HepG2 (cell line): ENCODE data around the gene TOX2. TPM values are rescaled to one million over a fixed set of nuclear protein-coding genes. Genes with fewer than 3 reads are reported as not detected.

ENCODE experiments used
- ATAC-seq: fragments of 200-7000 bp; cut with Tn5 transposase; 3 replicates; pipeline ENCODE4 v1.9.1; 2020; ENCODE audit warnings: mild to moderate bottlenecking, moderate library complexity
- BruUV-seq: library from RNA; stranded (reverse); fragments of 400-500 nt; replicated peaks from 2 replicates; lab custom pipeline; 2021; lab: Mats Ljungman, UMichigan
- CTCF ChIA-PET: fragments of 300-600 bp; formaldehyde crosslinking; extraction: SDS; loops from one replicate; lab custom pipeline; 2021; ENCODE audit warnings: low total read pairs, inconsistent platforms, low intra/inter-chr PET ratio; lab: Yijun Ruan, JAX
- POLR2A ChIA-PET: fragments of 350-600 bp; sonication (Branson Sonifier 250); formaldehyde crosslinking; loops from one replicate; lab custom pipeline; 2020; ENCODE audit warnings: antibody characterized with exemption, inconsistent platforms; lab: Yijun Ruan, JAX
- DNase-seq: peaks from one replicate; pipeline ENCODE4 v3.0.0-alpha.2; 2015; ENCODE audit warnings: low spot score
- FAIRE-seq: peaks from 3 replicates; lab custom pipeline; 2011; peaks lifted over from hg19 to GRCh38; lab: Jason Lieb, UNC
- H2AFZ ChIP-seq: one replicate; pipeline ENCODE4 v1.6.1; 2011; ENCODE audit warnings: low read length, inconsistent platforms
- H3K27ac ChIP-seq: fragments of 300-600 bp; 3 replicates; pipeline ENCODE4 v1.8.0; 2011; ENCODE audit warnings: mixed run types, mild to moderate bottlenecking, mixed read lengths, low read length, inconsistent platforms; ENCODE audit not compliant: insufficient read depth; ENCODE audit errors: extremely low read length
- H3K27me3 ChIP-seq, 2 experiments: fragments of 200-600 bp in 1 of 2; 2 replicates in 1 of 2; 3 replicates in 1 of 2; pipeline versions ENCODE4 v1.6.0 to v1.8.0; 2011; ENCODE audit warnings: low read length in 2 of 2, mild to moderate bottlenecking in 2 of 2, moderate library complexity in 2 of 2, inconsistent platforms in 1 of 2; ENCODE audit not compliant: insufficient read depth in 2 of 2, control insufficient read depth in 1 of 2
- H3K36me3 ChIP-seq, 2 experiments: fragments of 200-600 bp in 1 of 2; replicated peaks in 1 of 2; 2 replicates in 1 of 2; 3 replicates in 1 of 2; pipeline versions ENCODE4 v1.5.1 to v1.8.0; 2011; ENCODE audit warnings: low read length in 2 of 2, inconsistent platforms in 1 of 2; ENCODE audit not compliant: insufficient read depth in 2 of 2, control insufficient read depth in 1 of 2
- H3K4me1 ChIP-seq: 2 replicates; pipeline ENCODE4 v1.5.1; 2012; ENCODE audit warnings: low read length, inconsistent platforms; ENCODE audit not compliant: insufficient read depth
- H3K4me2 ChIP-seq: 2 replicates; pipeline ENCODE4 v1.6.0; 2011; ENCODE audit warnings: low read depth, low read length, inconsistent platforms
- H3K4me3 ChIP-seq, 3 experiments: fragments of 200-600 bp in 1 of 3; sonication (generic), shearing (Covaris generic) in 1 of 3; replicated peaks in 1 of 3; 2 replicates each; pipeline ENCODE4 v1.5.1; 2011 to 2016; ENCODE audit warnings: low read length in 3 of 3, inconsistent platforms in 2 of 3, low read depth in 2 of 3, mild to moderate bottlenecking in 2 of 3, control low read depth in 1 of 3, mixed read lengths in 1 of 3; ENCODE audit not compliant: insufficient read depth in 1 of 3
- H3K79me2 ChIP-seq: one replicate; pipeline ENCODE4 v1.6.1; 2011; ENCODE audit warnings: low read length, inconsistent platforms; ENCODE audit not compliant: insufficient read depth
- H3K9ac ChIP-seq: 2 replicates; pipeline ENCODE4 v1.6.0; 2011; ENCODE audit warnings: mild to moderate bottlenecking, low read depth, low read length, inconsistent platforms; ENCODE audit not compliant: insufficient read depth
- H3K9me3 ChIP-seq: 2 replicates; pipeline ENCODE4 v1.5.1; 2012; ENCODE audit warnings: mild to moderate bottlenecking, low read length
- H4K20me1 ChIP-seq: 2 replicates; pipeline ENCODE4 v1.6.0; 2011; ENCODE audit warnings: inconsistent platforms, mild to moderate bottlenecking, low read length, moderate library complexity; ENCODE audit not compliant: insufficient read depth
- ARHGAP35 ChIP-seq: sonication (generic); formaldehyde crosslinking; IDR thresholded peaks from 2 replicates; pipeline ENCODE4 v1.9.0; 2022; ENCODE audit warnings: mild to moderate bottlenecking, inconsistent platforms, moderate library complexity, missing genetic modification reagents, borderline replicate concordance
- CEBPB ChIP-seq: IDR thresholded peaks from 2 replicates; pipeline ENCODE4 v1.6.1; 2011; ENCODE audit warnings: low read depth, low read length, improper control_type of control experiment, borderline replicate concordance
- ETV5 ChIP-seq: IDR thresholded peaks from 2 replicates; pipeline ENCODE4 v1.6.1; 2018; ENCODE audit warnings: missing biosample characterization, missing genetic modification reagents, inconsistent platforms, borderline replicate concordance
- NFYB ChIP-seq: sonication (generic); formaldehyde crosslinking; IDR thresholded peaks from 2 replicates; pipeline ENCODE4 v1.4.0; 2020; ENCODE audit warnings: missing genetic modification reagents
- NFYC ChIP-seq: IDR thresholded peaks from 2 replicates; pipeline ENCODE4 v1.6.1; 2016; ENCODE audit warnings: missing genetic modification reagents, missing compliant biosample characterization
- PPARG ChIP-seq: conservative IDR thresholded peaks from 2 replicates; pipeline ENCODE4 v1.6.1; 2016; ENCODE audit warnings: missing biosample characterization, missing genetic modification reagents
- ZNF652 ChIP-seq: IDR thresholded peaks from 2 replicates; pipeline ENCODE4 v1.6.1; 2016; ENCODE audit warnings: low read depth, borderline replicate concordance
- ZSCAN29 ChIP-seq: sonication (generic); formaldehyde crosslinking; conservative IDR thresholded peaks from 2 replicates; pipeline ENCODE4 v1.4.0; 2020; ENCODE audit warnings: mild to moderate bottlenecking, missing genetic modification reagents
- WGBS: methylation state at CpG from one replicate; pipeline ENCODE4 v1.1.6; 2017; ENCODE audit warnings: low lambda C conversion rate; 5-methylcytosine and 5-hydroxymethylcytosine counted together
- in situ Hi-C: cut with HindIII; loops from 2 replicates; pipeline ENCODE4 v1.10.0; 2017; ENCODE audit warnings: low pct_unique_long_range_greater_than_20kb; ENCODE audit not compliant: extremely low pct_ligation_motif_present
- intact Hi-C: fragments of 100-400 bp; cut with micrococcal nuclease; formaldehyde crosslinking; loops from one replicate; pipeline ENCODE4 v1.10.0; 2022; ENCODE audit not compliant: unreplicated experiment
- polyA plus RNA-seq, 8 experiments: library from polyadenylated mRNA; depleted of rRNA in 3 of 8; stranded (reverse) in 7 of 8; unstranded in 1 of 8; fragments of >200 nt; fragmentation: Illumina TruSeq in 4 of 8; extraction: Trizol in 4 of 8; gene quantifications; 2 replicates each; pipeline versions ENCODE4 v1.2.1 to v1.2.3, GENCODE V29; 2011 to 2016; ENCODE audit warnings: low read depth in 4 of 8, missing spikeins in 1 of 8, mixed read lengths in 1 of 8; ENCODE audit not compliant: insufficient read depth in 1 of 8
- total RNA-seq, 5 experiments: library from RNA; depleted of rRNA; stranded (reverse); fragments of >200 nt; fragmentation: Illumina TruSeq; extraction: Trizol; gene quantifications; 2 replicates each; pipeline ENCODE4 v1.2.3, GENCODE V29; 2016; ENCODE audit warnings: low read depth in 1 of 5
- TF ChIP-seq, protein P1 (sequence below), 2 experiments: sonication (generic) in 1 of 2; formaldehyde crosslinking in 1 of 2; IDR thresholded peaks; 2 replicates each; pipeline versions ENCODE4 v1.5.1 to v1.6.1; 2011 to 2020; ENCODE audit warnings: borderline replicate concordance in 1 of 2, low read depth in 1 of 2, low read length in 1 of 2, mild to moderate bottlenecking in 1 of 2, missing genetic modification reagents in 1 of 2, moderate library complexity in 1 of 2

TOX2 gene
- total and polyA plus RNA-seq, 2 of the 13 experiments (the other 11 are each of a cell fraction or from before 2014, with no cell fraction given): not detected

DNA sequence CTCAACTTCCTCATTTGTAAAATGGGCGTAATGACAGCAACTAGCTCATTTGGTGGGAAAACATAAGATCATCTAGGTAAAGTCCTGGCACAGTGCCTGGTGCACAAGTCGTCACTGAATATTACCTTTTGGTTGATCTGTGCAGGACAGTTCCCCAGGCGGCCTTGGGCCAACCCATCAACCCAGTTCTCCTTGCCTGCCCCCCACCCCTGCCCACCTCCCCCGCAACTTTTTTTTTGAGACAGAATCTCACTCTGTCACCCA lies 173.1 kb downstream of the TOX2 start (continued):
- TF ChIP-seq ETV5 (CRISPR knock-in tag) (no peak), ZSCAN29 (CRISPR knock-in tag) (no peak)

DNA sequence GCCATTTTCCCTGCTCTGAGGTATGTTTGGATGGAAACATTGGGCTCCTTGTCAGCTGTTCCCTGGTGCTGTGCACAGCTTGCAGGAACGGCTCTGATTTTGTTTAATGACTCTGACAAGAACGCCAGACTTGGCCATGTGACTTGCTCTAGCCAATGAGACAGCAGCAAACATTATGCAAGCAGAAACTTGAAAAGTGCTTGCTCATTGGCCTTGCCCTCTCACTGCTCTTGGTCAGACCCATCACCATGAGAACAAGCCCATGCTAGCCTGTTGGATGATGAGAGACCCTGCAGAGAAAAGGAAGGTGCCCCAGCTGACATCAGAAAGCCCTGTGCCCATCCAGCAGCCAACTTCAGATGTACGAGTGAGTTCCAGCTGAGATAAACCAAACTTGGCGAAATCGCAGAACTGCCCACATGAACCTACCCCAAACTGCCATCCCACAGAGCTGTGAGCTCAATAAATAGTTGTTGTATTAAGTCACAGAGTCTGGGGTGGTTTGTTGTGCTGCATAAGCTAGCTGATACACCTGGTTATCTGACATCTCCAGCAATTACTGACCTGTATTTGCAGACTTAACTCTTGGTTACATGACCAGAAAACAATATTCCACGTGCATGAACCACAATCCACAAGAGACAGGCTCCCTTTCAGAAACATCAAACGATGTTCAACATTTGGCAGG lies 175.5 kb downstream of the TOX2 start:
- ChIA-PET POLR2A (no interaction called here), CTCF (no interaction called here)
- no peak overlapping the region for H3K4me3 ChIP-seq
- H3K27ac ChIP-seq: no peak overlapping the region
- TF ChIP-seq, protein P1, sequence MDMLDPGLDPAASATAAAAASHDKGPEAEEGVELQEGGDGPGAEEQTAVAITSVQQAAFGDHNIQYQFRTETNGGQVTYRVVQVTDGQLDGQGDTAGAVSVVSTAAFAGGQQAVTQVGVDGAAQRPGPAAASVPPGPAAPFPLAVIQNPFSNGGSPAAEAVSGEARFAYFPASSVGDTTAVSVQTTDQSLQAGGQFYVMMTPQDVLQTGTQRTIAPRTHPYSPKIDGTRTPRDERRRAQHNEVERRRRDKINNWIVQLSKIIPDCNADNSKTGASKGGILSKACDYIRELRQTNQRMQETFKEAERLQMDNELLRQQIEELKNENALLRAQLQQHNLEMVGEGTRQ (IDR thresholded peaks at IDR 0.05; ENCODE audit: low read depth, low read length): peak; percentile 47
- TF ChIP-seq, protein P1 (CRISPR knock-in tag; IDR thresholded peaks at IDR 0.05; ENCODE audit: borderline replicate concordance): peak; percentile 61; the same call in 1 of the 2 replicates
- peak; percentile 79 for TF ChIP-seq NFYC (CRISPR knock-in tag)
- peak; percentile 61 for TF ChIP-seq NFYB (CRISPR knock-in tag)
- TF ChIP-seq ZNF652 (CRISPR knock-in tag): no peak
- no peak for TF ChIP-seq PPARG (CRISPR knock-in tag)
- TF ChIP-seq CEBPB: 0 out of 2 replicates have a peak, but pooled peaks have one; percentile 9
- no peak for TF ChIP-seq ARHGAP35 (CRISPR knock-in tag)
- no peak overlapping the region for H2AFZ ChIP-seq
- H4K20me1 ChIP-seq: no peaks in the 10 kb centered on the region
- no peaks in the 10 kb centered on the region for H3K36me3 ChIP-seq
- no peak overlapping the region for H3K9ac ChIP-seq
- peaks cover 0 to 31% of the 10 kb centered on the region in 2 experiments; a peak in 3 of 5 replicates for H3K27me3 ChIP-seq
- ATAC-seq (no peak), DNase-seq (peak; percentile 25), FAIRE-seq (peak; percentile 60)
- H3K4me1 ChIP-seq: no peaks in the 10 kb centered on the region
- in situ Hi-C loops: no loop called here
- intact Hi-C loops: no loop called here
- WGBS: 28% methylated on average over 7 of the region's 7 CpGs
- H3K9me3 ChIP-seq: no peaks in the 10 kb centered on the region
- no peak overlapping the region for H3K4me2 ChIP-seq
- BruUV-seq: no TSS peak
- H3K79me2 ChIP-seq: no peaks in the 10 kb centered on the region
